Measurements from ENCODE around the gene TAGLN.

Gene TAGLN

DNA sequence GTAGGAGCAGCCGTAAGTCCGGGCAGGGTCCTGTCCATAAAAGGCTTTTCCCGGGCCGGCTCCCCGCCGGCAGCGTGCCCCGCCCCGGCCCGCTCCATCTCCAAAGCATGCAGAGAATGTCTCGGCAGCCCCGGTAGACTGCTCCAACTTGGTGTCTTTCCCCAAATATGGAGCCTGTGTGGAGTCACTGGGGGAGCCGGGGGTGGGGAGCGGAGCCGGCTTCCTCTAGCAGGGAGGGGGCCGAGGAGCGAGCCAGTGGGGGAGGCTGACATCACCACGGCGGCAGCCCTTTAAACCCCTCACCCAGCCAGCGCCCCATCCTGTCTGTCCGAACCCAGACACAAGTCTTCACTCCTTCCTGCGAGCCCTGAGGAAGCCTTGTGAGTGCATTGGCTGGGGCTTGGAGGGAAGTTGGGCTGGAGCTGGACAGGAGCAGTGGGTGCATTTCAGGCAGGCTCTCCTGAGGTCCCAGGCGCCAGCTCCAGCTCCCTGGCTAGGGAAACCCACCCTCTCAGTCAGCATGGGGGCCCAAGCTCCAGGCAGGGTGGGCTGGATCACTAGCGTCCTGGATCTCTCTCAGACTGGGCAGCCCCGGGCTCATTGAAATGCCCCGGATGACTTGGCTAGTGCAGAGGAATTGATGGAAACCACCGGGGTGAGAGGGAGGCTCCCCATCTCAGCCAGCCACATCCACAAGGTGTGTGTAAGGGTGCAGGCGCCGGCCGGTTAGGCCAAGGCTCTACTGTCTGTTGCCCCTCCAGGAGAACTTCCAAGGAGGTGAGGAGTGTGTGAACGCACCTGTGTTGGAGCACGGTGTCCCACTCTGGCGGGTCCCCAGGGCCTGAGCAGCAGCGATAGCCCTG, at the start of gene TAGLN:
TAGLN (plus strand) TSS at position 318 of the 863 bp plus-strand sequence. CDS start 3,644 bp downstream, outside the sequence.
- DNase-seq (ENCODE audit: low read depth), result peak; percentile 77

DNA sequence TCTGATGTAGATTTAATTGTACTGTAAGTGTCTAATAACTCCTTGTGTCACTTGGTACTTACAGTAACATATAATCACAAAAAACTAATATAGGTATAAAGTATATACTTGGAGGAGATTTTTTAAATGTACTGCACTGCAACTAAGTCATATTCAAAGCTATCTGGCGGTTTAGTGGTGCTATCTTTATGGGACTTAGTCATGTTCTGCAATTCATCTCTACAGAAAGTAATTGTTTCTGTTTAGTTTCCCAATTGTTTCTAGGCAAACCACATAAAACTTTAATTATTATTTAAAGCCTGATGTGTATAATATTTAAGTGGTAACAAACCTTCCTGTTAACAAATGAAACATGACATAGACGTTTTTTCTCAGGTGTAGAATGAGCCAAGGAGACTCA, 47.1 kb upstream of the TAGLN start:
- no peak for DNase-seq (ENCODE audit: low read depth)

DNA sequence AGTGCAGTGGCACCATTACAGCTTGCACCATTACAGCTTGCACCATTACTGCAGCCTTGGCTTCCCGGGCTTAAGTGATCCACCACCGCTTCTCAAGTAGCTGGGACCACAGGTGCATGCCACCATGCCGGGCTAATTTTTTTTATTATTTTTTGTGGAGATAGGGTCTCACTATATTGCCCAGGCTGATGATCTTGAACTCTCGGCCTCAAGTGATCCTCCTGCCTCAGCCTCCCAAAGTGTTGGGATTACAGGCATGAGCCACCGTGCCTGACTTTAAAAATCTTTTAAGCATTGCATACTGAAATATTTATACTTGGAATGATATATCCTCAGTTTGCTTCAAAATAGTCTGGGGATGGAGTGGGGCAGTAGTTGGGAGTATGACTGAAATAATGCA, 44.7 kb upstream of the TAGLN start:
- DNase-seq (ENCODE audit: low read depth), result no peak

DNA sequence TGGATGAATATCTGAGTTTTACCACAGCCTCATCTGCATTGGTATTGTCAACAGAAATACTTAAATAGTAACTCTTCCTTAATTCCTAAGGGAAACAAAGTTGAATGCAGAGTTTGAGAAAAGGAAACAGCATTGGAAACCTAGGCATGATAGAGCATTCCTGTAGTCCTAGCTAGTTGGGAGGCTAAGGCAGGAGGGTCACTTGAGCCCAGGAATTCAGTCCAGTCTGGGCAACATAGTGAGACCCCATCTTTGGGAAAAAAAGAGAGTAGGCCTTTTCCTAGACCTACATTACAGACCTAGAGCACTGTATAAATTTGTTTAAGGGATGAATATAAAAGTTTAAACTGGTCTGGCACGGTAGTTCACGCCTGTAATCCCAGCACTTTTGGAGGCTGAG, 41.7 kb upstream of the TAGLN start:
- no peak for DNase-seq (ENCODE audit: low read depth)

DNA sequence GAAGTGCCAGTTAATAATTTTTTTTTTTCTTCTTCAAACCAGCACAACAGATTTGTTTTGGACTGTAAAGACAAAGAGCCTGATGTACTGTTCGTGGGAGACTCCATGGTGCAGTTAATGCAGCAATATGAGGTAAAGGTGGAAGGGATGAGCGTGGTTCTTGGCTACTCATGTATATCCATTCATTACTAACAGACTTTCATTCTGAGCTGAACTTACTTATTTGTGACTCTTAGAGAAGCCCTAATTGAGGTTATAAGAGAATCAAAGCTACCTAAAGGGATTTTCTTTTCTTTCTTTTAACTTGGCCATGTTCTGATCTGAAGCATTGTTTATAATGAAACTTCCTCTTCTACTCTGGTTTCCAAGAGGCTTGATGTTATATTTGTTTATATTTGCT, 39.3 kb upstream of the TAGLN start:
- no peak for DNase-seq (ENCODE audit: low read depth)

DNA sequence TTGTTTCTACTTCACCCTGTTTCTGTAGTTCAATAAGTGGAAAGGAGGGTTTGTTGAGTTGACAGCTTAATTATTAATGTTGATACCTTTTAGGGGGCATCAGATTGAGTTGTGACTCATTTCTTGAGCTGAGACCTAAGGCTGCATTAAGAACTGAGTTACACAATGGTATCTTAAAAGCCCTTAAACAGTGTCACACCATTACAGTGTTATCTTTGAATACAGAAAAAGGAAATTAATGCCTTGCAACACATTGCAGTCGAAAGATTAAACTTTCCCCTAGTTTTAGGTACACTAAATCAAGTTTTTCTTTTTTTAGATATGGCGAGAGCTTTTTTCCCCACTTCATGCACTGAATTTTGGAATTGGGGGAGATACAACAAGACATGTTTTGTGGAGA, 38.3 kb upstream of the TAGLN start:
- DNase-seq (ENCODE audit: low read depth), result no peak

DNA sequence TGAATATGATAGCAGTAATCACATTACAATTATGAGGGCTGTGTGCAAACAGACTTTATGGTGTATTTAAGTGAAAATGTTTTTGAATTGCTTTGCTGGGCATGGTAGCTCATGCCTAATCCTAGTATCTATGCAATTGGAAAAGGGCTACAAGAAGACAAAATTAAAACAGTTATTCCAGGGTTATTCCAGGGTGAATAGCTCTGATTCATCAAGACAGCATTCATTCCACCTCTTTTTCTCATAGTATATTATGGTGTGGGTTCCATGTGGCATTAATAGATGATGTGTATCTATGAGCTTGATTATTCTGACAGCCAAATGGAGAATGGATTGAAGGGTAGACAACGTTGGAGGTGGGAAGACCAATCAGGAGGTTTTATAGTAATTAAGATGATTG, 32.7 kb upstream of the TAGLN start:
- no peak for DNase-seq (ENCODE audit: low read depth)

DNA sequence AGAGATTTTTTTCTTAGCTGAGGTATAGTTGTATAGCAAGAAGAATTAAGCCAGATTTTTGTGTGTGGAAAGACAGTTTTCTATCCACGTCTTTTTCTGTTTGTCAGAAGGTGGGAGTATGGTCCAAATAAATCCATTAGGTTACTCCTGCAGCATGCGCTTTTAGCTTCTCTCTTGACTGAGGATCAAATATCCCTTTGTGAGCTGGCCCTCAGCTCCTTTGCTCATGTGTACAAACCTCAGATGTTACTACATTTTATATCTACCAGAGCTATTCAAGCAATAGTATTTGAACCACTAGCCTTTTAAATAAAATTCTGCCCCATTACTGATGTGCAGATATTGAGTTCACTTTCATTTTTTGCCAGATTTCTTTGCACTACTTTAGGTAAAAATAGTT, 29.4 kb upstream of the TAGLN start:
- DNase-seq (ENCODE audit: low read depth), result no peak

DNA sequence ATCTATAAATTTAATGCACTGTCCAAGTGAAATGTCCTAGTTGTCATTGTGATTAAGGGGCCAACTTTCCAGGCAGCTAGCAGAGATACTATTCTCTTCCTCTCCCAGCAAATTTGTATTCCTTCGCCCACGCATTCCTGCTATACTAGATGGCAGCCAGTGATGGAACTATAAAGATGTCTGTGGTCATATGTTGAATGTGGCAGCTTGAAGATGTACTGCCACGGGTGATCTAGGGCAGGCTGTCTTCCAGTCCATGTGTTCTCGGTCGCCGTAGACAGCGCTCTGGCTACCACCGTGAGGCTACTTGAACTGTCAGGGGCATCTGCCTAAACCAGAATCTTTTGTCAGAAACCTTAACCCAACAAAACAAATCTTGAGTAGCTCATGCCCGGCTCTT, 29.0 kb upstream of the TAGLN start:
- no peak for DNase-seq (ENCODE audit: low read depth)

DNA sequence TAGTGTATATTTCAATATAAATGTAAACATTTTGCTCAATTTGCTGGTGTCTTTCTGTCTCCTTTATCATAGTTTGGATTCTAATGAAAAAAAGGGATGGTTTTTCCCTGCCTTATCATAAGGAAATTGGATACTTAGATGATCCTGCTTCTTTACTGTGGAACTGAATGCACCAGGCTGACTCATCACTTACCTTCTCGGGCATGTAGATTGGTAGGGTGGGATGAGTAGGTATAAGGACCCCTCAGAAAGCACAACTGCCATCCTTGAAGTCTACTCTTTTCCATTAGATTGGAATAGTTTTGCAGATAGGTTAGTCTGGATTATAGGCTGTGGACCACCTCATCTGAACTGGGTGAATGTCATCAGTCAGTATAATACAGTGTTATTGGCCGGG, 28.2 kb upstream of the TAGLN start:
- no peak for DNase-seq (ENCODE audit: low read depth)

DNA sequence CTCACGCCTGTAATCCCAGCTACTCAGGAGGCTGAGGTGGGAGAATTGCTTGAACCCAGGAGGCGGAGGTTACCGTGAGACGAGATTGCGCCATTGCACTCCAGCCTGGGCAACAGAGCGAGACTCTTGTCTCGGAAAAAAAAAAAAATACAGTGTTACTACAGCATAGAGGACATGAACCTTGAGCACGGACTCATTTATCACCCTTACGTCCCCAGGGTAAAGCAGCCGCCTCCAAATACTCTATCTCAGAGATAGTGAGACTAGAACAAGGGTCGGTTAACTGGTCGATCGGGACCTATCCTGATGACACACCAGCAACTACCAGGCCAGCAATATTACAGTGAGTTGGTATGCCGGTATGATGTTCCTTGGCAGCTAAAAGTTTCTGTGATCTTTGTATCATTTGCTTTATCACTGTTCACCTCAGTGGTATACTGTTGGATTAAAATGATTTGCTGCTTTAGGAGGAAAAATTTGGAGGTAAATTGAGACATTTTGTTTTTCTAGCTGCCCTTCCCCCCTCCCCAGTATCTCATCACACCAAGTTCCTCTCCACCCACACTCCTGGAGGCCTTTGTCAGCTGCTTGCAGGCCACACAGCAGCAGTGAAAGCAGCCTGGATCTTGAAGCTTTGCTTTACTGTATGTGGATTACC, 27.6 kb upstream of the TAGLN start:
- no peak for DNase-seq (ENCODE audit: low read depth)

DNA sequence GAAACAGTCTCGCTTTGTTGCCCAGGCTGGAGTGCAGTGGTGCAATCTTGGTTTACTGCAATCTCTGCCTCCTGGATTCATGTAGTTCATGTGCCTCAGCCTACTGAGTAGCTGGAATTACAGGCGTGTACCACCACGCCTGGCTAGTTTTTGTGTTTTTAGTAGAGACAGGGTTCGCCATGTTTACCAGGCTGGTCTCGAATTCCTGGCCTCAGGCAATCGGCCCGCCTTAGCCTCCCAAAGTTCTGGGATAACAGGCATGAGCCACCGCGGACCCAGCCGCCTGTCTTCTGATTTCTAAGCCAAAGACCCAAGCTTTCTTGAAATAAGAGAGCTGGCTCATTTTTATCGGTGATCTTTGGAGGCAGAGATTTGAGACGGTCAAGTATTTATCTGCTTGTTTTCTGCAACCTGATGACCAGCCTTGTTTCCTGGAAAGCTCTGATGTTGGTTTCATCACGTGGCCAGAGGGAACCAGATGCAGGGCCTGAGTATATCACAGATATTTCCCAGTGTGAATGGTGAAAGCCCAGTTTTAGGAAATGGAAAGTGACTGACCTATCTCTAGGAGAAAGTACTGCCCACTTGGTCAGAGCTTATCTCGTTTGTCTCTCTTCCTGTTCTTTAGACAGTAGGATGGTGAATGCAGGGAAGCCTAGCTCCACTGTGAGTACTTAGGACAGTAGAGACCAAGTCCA, 26.3 kb upstream of the TAGLN start:
- DNase-seq (ENCODE audit: low read depth), result no peak

DNA sequence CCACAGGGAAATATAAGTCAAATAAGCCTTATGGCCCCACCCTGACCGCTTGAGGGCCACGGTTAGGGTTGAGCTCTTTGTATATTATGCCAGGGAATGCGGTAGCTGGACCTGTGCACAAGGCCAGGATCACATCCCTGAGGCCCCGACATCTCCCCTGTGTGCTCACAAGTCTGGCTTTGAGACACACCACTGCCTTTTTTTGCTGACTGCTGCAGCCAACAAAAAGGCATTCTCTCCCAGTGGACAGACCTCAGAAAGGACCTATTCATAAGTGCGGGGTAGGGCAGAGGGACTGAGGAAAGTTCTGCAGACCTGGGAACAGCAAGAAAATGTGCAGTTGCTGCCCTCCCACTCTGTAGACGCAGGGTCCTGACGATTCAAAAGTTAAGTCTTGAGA, 24.1 kb upstream of the TAGLN start:
- no peak for DNase-seq (ENCODE audit: low read depth)

DNA sequence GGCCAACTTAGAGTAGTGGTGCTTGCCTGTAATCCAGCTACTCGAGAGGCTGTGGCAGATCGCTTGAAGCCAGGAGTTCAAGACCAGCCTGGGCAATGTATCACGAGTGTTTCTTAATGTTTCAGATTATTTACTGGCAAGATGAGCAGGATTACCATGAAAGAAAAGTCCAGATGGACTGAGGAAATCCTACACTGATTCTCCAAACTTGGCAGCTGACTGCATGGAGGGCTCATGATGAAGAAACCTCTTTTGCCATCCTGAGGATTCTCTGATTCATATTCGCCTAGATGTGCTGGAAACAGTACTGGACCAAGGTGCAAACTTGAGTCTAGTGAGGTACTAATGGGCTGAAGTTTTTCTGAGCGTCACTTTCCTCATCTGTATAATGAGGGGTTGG, 23.4 kb upstream of the TAGLN start:
- DNase-seq (ENCODE audit: low read depth), result no peak

DNA sequence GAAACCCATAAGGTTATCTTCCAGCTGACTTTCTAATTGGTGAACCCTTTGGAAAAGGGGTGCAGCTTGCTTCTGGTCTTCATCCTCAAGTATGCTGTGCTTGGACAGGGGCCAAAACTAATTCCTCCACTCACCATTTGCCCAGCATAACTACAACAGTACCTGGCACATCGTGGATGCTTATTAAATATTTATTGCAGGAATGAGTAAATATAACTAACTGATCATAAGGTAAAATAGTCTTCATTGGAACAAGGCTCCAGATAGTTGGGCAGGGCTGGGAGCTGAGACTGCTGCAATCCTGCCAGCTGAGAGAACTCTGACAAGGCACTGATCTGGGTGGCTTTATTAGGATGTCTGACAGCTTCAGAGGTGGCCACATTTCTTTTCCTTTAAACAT, 23.0 kb upstream of the TAGLN start:
- no peak for DNase-seq (ENCODE audit: low read depth)

DNA sequence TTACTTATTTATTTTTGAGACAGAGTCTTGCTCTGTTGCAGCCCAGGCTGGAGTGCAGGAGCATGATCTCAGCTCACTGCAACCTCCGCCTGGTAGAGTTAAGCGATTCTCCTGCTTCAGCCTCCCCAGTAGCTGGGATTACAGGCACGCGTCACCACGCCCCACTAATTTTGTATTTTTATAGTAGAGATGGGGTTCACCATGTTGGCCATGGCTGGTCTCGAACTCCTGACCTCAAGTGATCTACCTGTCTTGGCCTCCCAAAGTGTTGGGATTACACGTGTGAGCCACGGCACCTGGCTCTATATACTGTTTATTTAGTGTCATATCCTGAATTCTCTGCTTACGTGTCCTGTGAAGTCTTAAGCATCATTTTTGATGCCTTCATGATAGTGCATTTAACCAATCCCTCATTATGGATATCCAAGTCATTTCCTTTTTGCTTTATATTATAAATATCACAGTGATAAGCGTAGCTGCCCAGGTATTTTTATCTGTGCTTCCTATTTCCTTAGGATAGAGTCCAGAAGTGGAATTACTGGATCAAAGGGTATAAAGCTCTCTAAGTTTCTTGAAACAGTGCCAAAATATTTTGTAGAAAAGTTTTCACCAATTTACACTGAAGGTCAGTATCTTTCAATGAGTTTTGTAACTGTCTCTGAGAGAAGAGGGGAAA, 21.5 kb upstream of the TAGLN start:
- DNase-seq (ENCODE audit: low read depth), result no peak

DNA sequence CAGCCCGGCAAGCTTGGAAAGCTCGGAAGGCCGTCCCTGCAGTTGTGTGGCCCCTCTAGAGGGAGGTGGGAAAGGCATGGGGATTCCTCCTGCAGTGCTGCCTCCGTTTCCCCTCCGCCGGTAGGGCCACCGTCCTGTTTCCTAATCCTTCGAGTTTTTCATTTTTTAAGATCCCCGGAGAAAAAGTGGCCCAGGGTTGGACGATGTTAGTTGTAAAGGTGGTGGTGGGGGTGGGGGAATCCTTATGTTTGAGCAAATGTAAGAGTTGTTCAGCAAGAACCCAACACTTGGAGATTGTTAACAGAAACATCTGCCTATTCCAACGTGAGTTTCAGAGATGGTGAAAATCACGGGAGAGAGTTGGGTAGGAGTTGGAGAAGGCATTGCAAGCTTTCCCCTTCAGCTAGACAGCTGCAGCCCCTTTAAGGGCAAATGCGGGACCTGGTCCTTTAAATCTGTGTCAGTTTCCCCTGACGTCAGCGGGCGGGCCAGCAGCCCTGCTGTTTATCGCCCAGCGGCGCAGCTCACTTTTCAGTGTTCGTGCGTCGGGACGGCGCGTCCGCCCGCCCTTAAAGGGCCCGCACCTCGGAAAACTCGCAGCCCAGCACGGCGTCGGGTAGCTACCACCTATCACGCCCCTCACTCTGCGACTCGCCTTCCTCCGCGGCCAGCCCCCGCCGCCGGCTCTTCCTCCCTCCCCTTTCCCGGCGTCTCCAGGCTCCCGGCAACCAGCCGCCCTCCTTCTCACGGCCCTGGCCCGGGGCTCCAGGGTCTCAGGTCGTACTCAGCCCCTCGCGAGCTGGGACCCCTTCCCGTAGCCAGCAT, 20.7 kb upstream of the TAGLN start, which contains the start of gene SIDT2:
SIDT2 (plus strand) TSS at position 534 of the 825 bp plus-strand sequence. CDS start 521 bp downstream, outside the sequence.
- DNase-seq (ENCODE audit: low read depth), result peak; percentile 79

DNA sequence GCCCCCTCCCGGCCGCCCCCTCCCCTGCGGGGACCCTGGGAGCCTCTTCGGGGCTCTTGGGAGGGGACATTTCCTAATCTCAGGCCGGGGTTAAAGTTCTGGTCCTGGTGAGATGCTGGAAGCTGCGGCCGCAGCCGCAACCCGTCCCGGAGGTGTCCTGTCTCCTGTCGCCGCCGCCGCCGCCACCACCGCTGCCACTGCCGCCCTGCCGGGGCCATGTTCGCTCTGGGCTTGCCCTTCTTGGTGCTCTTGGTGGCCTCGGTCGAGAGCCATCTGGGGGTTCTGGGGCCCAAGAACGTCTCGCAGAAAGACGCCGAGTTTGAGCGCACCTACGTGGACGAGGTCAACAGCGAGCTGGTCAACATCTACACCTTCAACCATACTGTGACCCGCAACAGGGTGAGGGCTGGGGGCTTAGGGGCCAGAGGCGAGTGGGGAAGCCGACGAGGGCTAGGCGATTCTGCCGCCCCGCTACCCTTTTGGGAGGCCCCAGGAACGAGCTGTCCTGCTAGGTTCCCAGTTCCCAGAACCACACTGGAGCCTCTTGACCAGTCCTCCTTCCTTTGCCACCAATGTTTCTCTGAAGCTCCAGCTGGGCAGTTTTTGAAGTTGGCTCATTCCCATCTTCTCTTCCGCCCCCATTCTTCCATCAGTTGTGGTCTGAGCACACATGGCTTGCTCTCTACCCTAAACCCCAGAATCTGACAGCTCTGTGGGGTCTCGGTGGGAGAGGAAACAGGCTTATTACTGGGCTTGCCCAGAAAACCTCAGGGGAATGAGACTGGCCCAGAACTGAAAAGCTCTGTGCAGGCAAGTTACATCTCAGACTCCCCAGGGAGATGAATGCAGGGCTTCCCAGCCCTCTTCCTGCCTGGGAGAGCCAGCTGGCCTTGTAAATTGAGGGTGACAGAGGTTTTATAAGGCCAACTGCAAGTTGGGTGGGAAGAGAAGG, 19.8 kb upstream of the TAGLN start:
- no peak for DNase-seq (ENCODE audit: low read depth)

DNA sequence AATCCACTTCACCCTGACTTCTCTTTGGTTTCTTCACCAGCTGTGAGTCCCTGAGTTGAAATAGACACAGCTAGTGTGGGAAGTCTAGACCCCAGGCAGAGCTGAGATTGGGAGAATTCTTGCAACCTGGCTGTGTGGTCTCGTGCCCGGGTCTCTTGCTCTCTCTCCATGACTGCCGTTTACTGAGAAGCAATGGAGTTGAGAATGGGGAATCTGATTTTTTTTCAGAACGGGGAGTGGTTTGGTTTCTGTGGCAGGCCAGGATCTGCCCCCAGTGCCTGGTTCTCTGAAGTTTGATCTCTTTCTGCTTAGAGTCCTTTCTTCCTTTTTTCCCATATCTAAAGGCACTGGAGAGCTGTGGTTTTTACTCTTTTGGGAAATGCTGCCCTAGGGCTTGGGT, 19.1 kb upstream of the TAGLN start:
- no peak for DNase-seq (ENCODE audit: low read depth)

Data from fibroblast of the conjunctiva (primary cell).